ENCODE data around the gene DNAJC21.
A peak's percentile ranks its signal among the peaks of the same experiment; 100 is the strongest.
"Not testable (repeated sequence)": the region's sequence is repeated elsewhere in the genome, so short reads cannot be mapped to it uniquely, and the experiment has no call there.

DNAJC21 gene

DNA sequence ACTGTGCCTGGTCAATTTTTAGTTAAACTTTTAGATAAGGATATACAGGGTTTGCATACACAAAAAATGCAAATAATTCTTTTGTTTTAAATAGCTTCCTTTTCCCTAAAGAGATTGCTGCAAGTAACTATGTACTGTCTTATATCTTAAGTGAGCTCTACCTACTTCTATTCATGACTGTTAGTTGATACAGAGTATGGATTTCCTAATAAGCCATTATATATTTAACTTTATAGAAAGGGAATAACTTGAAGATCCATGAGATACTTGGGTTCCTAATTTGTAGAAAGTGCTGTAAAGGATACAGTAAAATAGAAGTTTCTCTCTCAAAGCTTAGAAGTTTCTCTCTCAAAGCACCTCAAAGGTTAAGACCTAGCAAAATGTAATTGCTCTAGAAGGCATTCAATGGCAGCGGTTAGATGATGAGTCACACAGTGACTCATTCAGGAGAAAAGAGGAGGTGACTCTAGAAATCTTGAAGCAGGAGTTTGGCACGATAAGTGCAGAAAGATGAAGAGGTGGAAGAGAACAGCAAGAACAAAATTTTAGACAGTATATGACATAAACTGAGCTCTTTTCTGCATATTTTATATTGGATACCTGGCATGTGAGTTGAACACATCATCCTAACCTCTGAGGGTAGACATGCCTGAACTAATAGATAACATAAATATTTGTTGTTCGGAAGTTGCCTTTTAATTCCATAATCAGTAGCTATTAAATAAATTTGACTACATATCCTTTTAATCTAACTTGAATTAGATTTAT lies 5.5 kb upstream of the DNAJC21 start:
- peak; percentile 95 for DNase-seq (ENCODE audit: low read depth)

DNA sequence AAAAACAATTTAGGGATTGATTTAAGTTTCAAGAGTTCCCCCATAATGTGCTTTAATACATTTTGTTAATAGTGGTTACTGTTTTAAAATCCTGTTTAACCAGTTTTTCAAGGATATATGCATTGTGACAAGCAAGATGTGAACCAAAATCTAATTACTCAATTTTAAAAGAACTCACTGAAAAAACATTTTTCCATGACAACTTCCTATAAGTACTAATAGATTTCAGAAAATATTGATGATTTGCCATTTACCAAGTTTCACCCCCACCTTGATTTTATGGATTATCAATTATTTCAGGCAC lies 4.9 kb upstream of the DNAJC21 start:
- DNase-seq (ENCODE audit: low read depth), result no peak

DNA sequence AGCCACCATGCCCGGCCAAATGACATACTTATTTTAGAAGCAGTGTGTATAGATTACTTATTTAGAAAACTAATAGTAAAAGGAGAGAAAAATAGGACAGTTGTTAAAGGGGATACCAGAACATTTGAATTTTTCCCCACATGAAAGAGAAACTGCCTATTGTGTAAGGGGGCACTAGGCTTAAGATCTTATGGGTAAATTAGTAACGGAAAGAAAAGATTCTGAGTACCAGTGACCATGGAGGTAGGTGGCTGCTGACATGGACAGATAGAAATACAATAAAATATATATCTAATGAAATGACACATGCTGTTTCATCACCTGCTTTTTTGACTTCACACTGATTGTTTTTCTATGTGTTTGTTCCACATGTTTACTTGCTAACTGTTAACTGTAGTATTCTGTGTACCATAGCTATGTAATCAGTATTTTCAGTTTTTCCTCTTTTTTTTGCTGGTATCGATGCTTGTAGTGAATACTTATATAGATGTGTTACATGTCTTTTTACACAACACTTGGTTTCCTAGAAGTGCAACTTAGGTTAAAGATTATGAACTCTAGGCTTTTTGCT lies 3.0 kb upstream of the DNAJC21 start:
- no peak for DNase-seq (ENCODE audit: low read depth)

DNA sequence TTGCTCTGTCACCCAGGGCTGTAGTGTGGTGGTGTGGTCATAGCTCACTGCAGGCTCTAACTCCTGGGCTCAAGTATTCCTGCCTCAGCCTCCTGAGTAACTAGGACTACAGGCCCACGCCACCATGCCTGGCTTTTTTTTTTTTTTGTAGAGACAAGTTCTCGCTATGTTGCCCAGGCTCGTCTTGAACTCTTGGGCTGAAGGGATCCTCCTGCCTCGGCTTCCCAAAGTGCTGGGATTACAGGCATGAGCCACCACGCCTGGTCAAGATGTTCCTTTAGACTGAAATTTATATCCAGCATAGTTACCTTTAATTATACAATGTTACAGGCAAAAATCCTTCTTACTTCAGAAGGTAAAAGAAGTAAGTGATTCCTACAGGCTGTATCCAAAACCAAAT lies 1.6 kb upstream of the DNAJC21 start:
- no peak for DNase-seq (ENCODE audit: low read depth)

GRCh38 chr5:34928267-34928666 lies 1.1 kb upstream of the DNAJC21 start:
- no peak for DNase-seq (ENCODE audit: low read depth)

- DNase-seq (ENCODE audit: low read depth), result peak; percentile 87
Measured at GRCh38 chr5:34929720-34930461, 532 bp downstream of the DNAJC21 start.

DNA sequence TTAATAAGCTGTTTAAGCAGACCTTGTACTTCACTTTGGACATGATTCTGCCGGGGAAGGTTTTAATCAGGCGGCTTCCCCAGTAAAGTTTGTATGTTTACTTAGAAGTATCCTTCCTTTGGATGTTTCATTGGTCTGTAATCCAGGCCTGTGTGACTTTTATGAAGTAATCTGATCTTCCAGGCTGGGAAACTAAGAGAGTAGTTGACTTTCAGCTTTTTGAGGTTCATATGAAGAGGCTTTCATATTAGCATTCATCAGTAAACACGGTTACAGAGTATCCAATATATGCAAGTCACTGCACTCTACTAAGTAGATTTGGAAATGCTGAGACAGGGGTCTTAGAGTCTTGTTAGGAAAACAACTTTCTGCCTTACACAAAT lies 1.1 kb downstream of the DNAJC21 start:
- DNase-seq (ENCODE audit: low read depth), result peak; percentile 50

DNA sequence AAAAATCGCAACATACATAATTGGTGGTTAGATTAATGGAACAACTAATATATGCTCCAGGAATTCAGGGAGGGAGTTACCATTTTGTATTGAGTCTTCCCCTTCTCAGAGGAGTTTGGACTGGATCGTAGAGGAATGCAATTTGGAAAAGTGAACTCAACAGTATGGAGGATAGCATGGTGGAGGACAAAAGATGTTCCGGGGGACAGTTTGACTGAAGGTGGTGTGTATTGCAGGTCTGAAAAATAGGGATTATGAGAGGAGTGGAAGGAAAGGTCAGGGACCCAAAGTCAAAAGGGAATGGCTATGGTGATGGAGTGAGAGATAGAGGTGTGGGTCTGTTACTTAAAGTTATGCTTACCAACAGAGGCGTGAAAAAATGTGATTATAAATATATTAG lies 1.5 kb downstream of the DNAJC21 start:
- no peak for DNase-seq (ENCODE audit: low read depth)

- no peak for DNase-seq (ENCODE audit: low read depth)
Measured at GRCh38 chr5:34932947-34933346, 3.6 kb downstream of the DNAJC21 start.

DNA sequence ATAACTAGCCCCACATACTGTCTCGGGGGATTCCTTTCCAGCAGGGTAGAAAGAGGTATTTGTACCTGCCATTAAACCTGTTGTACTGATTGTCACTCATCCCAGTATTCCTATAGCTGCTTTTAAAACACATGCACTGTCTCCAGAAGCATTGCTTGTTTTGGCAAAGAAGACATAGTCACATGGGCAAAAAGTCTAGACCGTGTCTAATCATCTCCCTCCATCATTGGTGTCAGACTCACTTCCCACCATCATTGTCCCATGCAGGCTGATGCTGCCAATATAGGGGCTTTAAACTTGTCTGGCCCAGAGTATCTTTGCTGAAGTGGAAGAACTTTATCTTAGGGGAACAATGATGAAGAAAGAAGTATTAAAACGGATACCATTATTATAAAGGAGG lies 12.6 kb downstream of the DNAJC21 start:
- no peak for DNase-seq (ENCODE audit: low read depth)

- DNase-seq (ENCODE audit: low read depth), result no peak
Measured at GRCh38 chr5:34944044-34944443, 14.7 kb downstream of the DNAJC21 start.

DNA sequence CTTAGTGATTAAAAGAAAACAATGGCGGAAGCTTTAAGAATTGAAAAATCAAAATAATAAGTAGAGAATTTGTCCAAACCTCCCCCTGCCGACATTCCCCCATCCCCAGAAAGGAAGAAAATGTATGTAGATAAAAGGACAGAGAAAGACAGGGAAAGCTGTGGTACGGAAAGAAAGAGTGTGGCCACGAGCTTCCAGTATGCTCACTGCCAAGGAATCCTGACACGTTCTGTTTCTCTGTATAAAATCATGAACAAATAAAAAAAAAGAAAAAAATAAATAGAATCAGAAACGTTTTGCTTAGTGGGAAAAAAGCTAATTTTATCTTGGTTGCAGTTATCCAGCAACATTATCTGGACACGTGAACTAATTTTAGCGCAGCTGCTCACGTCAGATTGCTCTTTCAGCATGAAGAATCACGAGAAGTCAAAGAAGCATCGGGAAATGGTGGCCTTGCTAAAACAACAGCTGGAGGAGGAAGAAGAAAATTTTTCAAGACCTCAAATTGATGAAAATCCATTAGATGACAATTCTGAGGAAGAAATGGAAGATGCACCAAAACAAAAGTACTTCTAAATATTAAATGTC lies 15.2 kb downstream of the DNAJC21 start:
- DNase-seq (ENCODE audit: low read depth), result no peak

DNA sequence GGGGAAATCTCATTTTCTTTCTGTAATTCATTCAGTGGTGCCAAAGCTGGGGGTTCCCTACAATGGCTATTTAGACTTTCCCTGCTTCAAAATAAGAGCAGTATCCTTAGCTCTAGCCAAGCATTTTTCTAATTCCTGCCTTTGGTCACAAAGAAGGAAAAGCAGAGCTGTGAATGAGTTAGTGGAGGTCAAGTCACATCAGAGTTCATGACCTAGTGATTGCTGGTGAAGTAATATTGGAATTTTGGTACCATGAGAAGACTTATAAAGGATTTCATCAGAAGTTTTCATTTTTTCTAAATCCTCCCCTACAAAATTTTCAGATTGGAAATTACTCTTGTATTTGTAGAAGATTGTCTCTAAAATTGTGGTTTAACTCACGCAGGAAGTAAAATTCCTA lies 28.0 kb downstream of the DNAJC21 start:
- no peak for DNase-seq (ENCODE audit: low read depth)

DNA sequence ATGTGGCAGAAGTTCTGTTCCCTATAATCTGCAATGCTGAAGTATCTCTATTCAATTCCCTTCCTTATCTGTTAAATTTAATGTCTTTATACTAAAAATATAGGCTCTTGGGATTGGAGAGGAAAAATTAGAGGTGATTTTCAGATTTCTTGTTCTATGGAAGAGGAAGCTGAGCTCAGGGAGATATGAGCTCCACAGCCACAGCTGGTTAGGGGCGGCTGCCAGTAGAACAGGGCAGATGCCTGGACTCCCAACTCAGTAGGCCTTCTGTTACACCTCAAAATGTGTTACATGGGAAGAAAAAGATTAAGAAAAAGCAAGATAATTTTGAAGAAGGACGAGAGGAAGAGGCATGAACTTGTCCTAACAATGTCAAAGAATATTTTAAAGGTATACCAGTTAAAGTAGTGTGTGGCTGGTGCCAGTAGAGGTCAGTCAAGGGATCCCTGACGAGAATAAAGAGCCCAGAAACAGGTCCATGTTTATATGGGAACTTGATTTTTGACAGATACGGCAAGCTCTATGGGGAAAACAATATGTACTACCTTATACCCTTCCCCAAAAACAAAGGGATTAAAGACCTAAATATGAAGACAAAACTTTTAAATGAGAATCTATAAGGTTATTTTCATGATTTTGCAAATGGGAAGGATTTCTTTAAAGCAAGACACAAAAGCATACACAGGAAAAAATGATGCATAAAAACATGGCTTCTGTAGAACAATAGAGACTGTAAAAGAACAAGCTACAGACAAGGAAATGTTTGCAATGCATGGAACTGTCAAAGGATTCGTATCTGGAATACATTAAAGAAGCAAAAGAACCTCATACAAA lies 28.7 kb downstream of the DNAJC21 start:
- peak; percentile 51 for DNase-seq (ENCODE audit: low read depth)

DNA sequence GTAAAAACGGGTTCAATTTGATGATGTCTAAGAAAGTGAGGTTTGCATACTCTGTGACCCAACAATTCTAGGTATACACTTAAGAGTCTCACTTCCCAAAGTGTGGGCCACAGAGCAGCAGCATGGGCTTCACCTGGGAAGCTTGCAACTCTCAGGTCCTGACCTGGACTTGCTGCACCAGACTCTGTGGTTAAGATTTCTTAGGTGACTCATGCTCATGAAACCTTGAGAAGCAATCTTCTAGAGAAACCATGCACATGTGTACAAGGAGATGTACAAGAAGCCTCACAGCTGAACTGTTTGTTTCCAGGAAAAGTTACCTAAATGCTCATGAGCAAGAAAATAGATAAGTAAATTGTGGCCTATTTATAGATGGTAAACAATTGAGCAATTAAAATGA lies 30.0 kb downstream of the DNAJC21 start:
- DNase-seq (ENCODE audit: low read depth), result peak; percentile 73

DNA sequence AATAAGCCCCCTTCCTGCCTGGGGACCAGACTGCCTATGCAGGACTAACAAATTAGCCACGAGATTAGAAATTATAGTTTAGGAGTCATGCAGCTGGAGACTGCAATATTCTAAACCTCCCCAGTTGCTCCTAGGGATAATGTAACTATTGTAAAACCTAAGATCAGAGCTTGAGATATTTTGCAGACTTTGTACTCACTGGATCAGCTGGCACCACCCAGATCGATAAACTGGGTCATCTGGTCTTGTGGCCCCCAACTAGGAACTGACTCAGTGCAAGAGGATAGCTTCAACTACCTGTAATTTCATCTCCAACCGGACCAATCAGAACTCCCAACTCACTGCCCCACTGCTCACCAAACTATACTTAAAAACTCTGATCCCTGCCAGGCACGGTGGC lies 38.2 kb downstream of the DNAJC21 start:
- DNase-seq (ENCODE audit: low read depth), result no peak

GRCh38 chr5:34968258-34968657 lies 38.9 kb downstream of the DNAJC21 start:
- DNase-seq (ENCODE audit: low read depth), result no peak

GRCh38 chr5:34970552-34970951 lies 41.2 kb downstream of the DNAJC21 start:
- DNase-seq (ENCODE audit: low read depth), result no peak

DNA sequence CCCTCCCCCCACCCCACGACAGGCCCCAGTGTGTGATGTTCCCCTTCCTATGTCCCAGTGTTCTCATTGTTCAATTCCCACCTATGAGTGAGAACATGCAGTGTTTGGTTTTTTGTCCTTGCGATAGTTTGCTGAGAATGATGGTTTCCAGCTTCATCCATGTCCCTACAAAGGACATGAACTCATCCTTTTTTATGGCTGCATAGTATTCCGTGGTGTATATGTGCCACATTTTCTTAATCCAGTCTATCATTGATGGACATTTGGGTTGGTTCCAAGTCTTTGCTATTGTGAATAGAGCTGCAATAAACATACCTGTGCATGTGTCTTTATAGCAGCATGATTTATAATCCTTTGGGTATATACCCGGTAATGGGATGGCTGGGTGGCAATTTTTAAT lies 42.3 kb downstream of the DNAJC21 start:
- not testable (repeated sequence) for DNase-seq (ENCODE audit: low read depth)

DNA sequence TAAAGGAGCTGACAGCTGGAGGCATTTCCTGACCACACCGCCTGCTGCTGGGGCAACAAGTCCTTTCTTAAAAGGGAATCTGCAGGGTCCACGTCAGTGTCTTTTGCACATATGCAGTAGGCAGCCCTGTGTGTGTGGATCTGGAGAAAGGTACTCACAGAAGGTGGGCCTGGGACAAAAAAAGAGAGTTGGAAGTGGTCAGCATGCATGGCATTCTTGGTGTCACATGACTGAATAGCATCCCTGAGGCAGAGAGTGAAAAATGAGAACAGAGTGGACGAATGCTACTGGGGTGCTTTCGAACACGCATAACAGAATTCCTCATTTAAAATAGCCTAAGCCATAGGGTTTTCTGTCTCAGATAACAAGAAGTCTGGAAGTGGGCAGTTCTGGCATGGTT lies 47.0 kb downstream of the DNAJC21 start:
- no peak for DNase-seq (ENCODE audit: low read depth)

DNA sequence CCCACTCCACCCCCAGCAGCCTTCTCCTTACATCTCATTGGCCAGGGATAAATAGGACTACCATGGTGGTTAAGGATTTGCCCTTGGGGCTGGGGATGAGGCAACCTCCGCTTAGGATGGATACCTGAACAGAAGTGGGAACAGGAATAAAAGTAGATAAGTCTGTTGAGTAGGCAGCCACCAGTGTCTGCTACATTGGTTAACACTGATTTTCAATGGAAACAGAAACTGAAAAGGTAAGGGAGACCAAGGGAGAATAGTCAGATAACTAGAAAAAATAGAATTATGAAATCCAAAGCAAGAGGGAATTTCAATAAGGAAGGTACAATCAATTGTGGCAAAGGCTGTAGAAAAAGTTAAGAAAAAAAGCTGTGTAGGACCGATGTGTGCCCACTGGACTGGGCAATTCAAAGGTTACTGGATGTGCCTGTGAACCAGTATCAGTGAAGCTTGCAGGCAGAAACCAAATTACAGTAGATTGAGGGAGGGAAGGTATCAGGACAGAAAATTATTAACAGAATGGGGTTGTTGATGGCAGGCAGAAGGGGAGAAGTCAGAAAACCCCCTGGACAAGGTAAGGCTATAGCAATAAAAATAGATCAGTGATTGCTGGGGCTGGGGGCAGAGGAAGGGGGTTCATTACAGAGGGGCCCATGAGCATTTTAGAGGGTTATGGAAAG lies 48.7 kb downstream of the DNAJC21 start:
- no peak for DNase-seq (ENCODE audit: low read depth)

DNA sequence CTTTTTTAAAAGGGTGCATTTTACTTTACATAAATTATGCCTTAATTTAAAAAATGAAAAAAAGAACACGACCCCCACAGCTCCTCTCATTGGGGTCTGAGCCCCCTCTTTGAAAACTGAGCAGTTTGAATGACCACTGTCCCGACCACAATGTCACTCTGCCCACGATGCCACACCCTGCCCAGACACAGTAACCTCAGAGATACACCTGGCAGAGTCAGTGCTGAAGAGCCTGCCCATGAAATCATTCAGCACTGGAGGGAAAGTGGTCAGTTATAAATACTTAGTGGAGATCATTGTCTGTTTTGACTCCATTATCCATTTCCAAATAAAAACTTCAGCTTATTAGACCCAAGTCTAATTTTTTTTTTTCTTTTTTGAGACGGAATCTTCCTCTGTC lies 49.3 kb downstream of the DNAJC21 start:
- DNase-seq (ENCODE audit: low read depth), result no peak

Data from ELR (cell line).